Measurements from ENCODE around the gene FGF10.

DNA sequence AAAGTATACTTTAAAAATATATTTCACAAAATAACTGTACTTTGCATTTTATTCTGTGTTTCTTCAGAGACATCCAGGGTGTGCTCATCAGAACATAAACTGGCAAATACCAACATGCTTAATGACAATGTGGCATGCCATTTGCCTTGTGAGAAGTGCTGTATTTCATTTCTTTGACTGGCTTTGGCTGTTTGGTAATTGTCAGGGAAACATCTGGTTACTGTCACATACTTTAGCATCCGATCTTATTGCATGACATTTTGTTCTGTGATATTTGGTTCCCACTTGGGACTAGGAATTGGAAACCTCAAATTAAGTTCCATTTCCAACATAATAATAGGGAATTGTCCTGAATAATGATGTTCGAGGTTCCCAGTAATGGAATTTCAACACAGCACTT is 96.5 kb downstream of the FGF10 start:
- TF ChIP-seq CTCF (conservative IDR thresholded peaks at IDR 0.05; ENCODE audit: low read length) (no peak), EZH2phosphoT487 (IDR thresholded peaks at IDR 0.05; ENCODE audit: borderline replicate concordance, low read depth, low read length) (no peak)
